ENCODE results near the gene DNAH7.

DNAH7 gene

DNA sequence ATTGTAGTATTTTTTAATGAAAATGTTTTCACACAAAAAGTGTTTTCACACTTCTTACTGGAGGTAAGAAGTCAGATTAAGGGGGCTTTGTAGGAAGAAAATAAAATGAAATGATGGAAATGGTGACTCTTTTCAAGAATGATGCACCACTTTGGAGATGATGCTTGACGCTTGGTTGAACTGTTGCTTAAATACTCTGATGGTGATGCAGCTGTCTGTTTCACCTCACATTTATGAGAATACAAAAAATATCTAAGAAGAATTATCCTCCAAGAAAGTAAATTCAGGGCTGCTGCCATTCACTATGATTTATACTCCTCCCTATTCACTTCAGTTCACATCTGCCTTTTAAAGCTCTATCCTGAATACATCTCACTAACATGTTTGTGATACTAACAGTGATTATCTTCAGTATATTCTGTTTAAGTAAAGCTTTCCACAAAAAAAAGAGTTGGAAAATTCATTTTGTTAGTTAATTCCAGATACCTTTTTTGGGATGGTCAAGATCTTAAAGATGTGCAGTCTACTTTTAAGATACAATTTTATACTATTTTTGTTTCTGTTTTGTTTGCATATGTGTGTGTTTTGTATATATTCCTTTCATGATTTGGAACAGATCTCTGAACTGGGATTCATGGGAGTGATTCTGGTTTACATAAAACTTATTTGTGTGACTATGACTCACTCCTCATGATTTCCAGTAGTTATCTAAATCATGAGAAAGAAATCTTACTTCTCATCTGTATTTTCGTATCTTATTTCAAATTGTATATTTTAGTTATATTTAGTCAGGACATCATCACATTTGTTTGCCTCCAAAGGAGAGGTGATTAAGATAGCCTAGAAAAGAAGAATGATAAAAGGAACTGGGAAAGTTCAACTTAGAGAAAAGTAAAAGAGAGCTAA lies 358.5 kb downstream of the DNAH7 start:
- no peak for DNase-seq

DNA sequence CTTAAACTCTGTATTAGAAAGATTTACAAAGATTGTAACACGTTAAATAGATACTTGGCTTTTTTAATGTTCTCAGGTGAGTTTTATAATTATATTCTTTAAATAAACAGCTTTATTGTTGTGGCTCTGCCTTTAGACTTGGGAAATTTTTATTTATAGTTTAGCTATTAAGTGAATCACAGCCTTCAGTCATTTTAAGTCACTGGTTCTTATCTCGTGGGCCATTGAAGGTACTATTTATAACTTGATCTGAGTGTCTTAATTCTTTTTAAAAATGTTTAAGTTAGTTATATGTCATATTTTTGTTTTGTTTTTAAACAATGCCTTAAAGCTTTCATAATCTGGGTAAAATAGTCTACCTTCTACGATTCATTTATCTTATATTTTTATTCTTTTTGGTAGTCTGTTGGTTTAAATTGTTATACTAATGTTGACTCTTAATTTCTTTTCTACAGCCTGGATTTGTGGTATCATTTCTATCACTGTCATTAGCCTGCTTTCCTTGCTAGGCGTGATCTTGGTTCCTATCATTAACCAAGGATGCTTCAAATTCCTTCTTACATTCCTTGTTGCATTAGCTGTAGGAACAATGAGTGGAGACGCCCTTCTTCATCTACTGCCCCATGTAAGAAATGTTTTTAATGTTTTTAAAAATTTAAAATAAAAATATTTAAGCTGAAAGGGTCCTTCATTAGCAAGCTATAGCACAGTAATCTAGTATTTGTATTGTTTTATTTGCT lies 362.3 kb downstream of the DNAH7 start:
- DNase-seq: no peak

DNA sequence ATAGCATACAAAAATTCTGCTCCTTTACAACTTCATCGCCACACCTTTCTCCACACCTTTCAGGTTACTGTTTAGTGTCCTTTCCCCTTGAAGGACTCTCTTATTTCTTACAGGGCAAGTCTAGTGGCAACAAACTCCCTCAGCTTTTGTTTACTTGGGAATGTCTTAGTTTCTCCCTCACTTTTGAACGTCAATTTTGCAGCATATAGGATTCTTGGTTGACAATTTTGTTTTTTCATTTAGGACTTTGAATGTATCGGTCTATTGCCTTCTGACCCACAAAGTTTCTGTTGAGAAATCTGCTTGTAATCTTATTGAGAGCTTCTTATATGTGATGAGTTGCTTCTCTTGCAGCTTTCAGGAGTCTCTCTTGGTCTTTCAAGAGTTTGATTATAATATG lies 368.2 kb downstream of the DNAH7 start:
- DNase-seq: no peak

DNA sequence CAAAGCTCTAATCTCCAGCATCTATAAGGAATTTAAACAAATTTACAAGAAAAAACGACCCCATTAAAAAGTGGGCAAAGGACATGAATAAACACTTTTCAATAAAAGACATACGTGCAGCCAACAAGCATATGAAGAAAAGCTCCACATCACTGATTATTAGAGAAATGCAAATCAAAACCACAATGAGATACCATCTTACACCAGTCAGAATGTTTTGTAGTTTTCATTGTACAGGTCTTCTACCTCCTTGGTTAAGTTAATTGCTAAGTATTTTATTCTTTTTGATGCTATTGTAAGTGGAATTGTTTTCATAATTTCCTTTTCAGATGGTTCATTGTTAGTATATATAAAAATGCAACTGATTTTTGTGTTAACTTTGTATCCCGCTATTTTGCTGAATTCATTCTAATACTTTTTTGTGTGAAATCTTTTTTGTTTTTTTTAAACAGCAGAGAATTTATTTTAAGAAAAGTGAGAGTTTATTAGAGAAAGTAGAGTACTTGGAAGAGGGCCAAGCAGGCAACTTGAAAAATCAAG lies 370.9 kb downstream of the DNAH7 start:
- no peak for DNase-seq

DNA sequence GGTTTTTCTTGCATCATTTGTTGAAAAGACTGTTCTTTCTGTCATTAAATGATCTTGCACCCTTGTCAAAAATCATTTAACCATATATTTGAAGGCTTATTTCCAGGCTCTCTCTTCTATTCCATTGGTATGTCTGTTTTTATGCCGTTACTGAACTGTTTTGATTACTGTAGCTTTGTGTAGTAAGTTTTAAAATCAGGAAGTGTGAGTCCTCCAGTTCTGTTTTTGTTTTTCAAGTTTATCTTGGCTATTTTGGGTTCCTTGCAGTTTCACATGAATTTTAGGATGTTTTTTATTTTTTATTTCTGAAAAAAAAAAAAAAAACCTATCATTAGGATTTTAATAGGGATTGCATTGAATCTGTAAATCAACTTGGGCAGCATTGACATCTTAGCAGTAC lies 372.6 kb downstream of the DNAH7 start:
- DNase-seq: no peak

DNA sequence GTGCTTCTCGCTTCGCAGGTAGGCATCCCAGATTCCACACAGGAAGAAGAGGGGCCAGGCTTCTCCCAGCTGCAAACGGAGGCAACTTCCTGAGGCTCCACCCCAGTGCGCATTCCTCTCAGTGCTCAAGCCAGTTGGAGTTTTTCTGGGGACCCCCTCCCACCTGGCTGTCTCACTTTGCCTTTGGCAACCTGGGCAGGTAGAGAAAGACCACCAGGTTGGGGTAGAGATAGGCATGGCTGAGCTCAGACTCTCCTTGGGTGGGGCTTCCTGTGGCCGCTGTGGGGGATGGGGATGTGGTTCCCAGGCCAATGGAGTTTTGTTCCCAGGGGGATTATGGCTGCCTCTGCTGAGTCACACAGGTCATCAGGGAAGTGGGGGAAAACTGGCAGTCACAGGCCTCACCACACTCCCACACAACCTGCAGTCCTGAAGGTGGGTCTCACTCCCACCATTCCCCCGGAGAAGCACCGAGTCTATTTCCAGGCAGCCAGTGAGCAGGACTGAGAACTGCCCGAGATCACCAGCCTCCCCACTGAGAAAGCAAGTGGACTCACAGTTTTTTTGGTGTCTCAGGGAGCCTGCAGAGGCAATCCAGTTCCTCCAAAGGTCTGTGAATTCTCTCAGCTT lies 373.5 kb downstream of the DNAH7 start:
- no peak for DNase-seq

DNA sequence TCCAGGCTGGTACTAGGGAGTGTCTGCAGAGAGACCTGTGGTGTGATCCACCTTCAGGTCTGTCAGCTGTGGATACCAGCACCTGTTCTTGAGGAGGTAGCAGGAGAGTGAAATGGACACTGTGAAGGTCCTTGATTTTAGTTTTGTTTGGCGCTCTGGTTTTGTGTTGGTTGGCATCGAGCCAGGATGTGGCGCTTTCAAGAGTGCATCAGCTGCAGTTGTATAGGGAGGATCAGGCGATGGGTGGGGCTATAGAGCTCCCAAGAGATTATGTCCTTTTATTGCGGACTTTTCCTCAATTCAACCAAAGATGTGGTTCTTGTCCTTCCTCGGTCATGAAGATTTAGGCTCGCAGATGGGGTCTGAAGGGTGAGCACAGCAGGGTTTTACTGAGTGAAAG lies 374.1 kb downstream of the DNAH7 start:
- DNase-seq: no peak

DNA sequence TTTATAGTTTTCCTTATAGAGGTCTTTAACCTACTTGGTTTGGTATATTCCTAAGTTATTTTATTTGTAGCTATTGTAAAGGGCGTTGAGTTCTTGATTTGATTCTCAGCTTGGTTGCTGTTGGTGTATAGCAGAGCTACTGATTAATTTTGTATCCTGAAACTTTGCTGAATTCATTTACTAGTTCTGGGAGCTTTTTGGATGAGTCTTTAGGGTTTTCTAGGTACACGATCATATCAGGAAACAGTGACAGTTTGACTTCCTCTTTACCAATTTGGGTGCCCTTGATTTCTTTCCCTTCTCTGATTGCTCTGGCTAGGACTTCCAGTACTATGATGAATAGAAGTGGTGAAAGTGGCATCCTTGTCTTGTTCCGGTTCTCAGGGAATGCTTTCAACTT lies 376.1 kb downstream of the DNAH7 start:
- DNase-seq: peak; percentile 24

All from activated CD4-positive, alpha-beta T cell treated with anti-CD3 and anti-CD28 coated beads, Interleukin-2, Interleukin-6, amounts not matched to agents 100 ng/mL and 50 ng/mL, durations not matched to agents 16 hours and 8 hours (primary cell).